CD4-positive, CD25-positive, alpha-beta regulatory T cell (primary cell): ENCODE measurements around the gene TRHDE. TPM values are rescaled to one million over a fixed set of nuclear protein-coding genes. Genes with fewer than 3 reads are reported as not detected.

Experiments used
- ATAC-seq, 2 donors: fragments of 150-1000 bp; cut with Tn5 transposase; one replicate each; pipeline ENCODE4 v1.10.0; 2021; ENCODE audit warnings: low read depth in 2 of 2, moderate number of reproducible peaks in 2 of 2, moderate library complexity in 1 of 2
- DNase-seq, 3 donors: peaks; one replicate each; pipeline versions ENCODE4 v3.0.0 to v3.0.0-alpha.2; 2012 to 2022; ENCODE audit warnings: mixed read lengths in 1 of 3
- H3K27ac ChIP-seq: one replicate; pipeline ENCODE4 v1.7.0; 2013; ENCODE audit warnings: mild to moderate bottlenecking, low read length; ENCODE audit not compliant: insufficient read depth, poor library complexity, severe bottlenecking
- H3K27me3 ChIP-seq: one replicate; pipeline ENCODE4 v1.7.0; 2013; ENCODE audit warnings: low read length; ENCODE audit not compliant: control insufficient read depth, insufficient read depth
- H3K36me3 ChIP-seq: one replicate; pipeline ENCODE4 v1.7.0; 2013; ENCODE audit warnings: mild to moderate bottlenecking, low read length, moderate library complexity; ENCODE audit not compliant: control insufficient read depth, insufficient read depth
- H3K4me1 ChIP-seq: 2 replicates; pipeline ENCODE4 v1.7.0; 2013; ENCODE audit warnings: mild to moderate bottlenecking, low read length; ENCODE audit not compliant: insufficient read depth, control insufficient read depth, poor library complexity, severe bottlenecking
- H3K4me3 ChIP-seq: one replicate; pipeline ENCODE4 v1.7.0; 2013; ENCODE audit warnings: low read depth, mild to moderate bottlenecking, low read length, moderate library complexity
- H3K9me3 ChIP-seq, 2 experiments: 1 replicate in 1 of 2; 2 replicates in 1 of 2; pipeline ENCODE4 v1.7.0; 2013; ENCODE audit warnings: low read length in 2 of 2, mild to moderate bottlenecking in 1 of 2, moderate library complexity in 1 of 2; ENCODE audit not compliant: control insufficient read depth in 2 of 2
- H3K27ac Mint-ChIP-seq, 3 donors: one replicate each; pipeline ENCODE4 v1.8.0; 2020 to 2022; ENCODE audit warnings: mild to moderate bottlenecking in 3 of 3, mixed read lengths in 3 of 3, moderate library complexity in 2 of 3
- H3K27me3 Mint-ChIP-seq: one replicate; pipeline ENCODE4 v1.8.0; 2022; ENCODE audit warnings: mild to moderate bottlenecking, mixed read lengths
- H3K36me3 Mint-ChIP-seq: one replicate; pipeline ENCODE4 v1.8.0; 2020; ENCODE audit warnings: mixed read lengths
- H3K4me1 Mint-ChIP-seq, 4 donors: one replicate each; pipeline ENCODE4 v1.8.0; 2020 to 2022; ENCODE audit warnings: mixed read lengths in 4 of 4, mild to moderate bottlenecking in 1 of 4
- H3K4me3 Mint-ChIP-seq, 4 donors: one replicate each; pipeline ENCODE4 v1.8.0; 2020 to 2022; ENCODE audit warnings: mild to moderate bottlenecking in 4 of 4, mixed read lengths in 4 of 4, moderate library complexity in 3 of 4
- H3K9me3 Mint-ChIP-seq, 7 donors: one replicate each; pipeline ENCODE4 v1.8.0; 2020 to 2022; ENCODE audit warnings: mixed read lengths in 7 of 7, mild to moderate bottlenecking in 3 of 7, moderate library complexity in 2 of 7
- polyA plus RNA-seq, 4 donors: library from polyadenylated mRNA; unstranded; fragments of 300-500 nt; fragmentation: Illumina TruSeq; gene quantifications; one replicate each; pipeline ENCODE4 v1.2.3, GENCODE V29; 2021
- total RNA-seq: library from RNA; stranded (reverse); gene quantifications from one replicate; pipeline ENCODE4 v1.2.3, GENCODE V29; 2022

TRHDE gene
- total and polyA plus RNA-seq, 5 donors from 2014 or later, result not detected

- H3K36me3 Mint-ChIP-seq, result no peaks in the 10 kb centered on the region
Observed at GRCh38 chr12:72288436-72288835, 16.3 kb downstream of the TRHDE start.

GRCh38 chr12:72288911-72289310 is 16.7 kb downstream of the TRHDE start:
- no peak overlapping the region for H3K4me3 Mint-ChIP-seq
- Histone ChIP-seq H3K36me3 (no peaks in the 10 kb centered on the region), H3K4me3 (no peak overlapping the region), H3K27me3 (no peaks in the 10 kb centered on the region), H3K4me1 (no peaks in the 10 kb centered on the region), H3K27ac (no peak overlapping the region), H3K9me3 (no peaks in the 10 kb centered on the region)
- no peaks in the 10 kb centered on the region for H3K4me1 Mint-ChIP-seq
- no peaks in the 10 kb centered on the region for H3K36me3 Mint-ChIP-seq
- H3K27ac Mint-ChIP-seq, result no peak overlapping the region
- ATAC-seq (no peak), DNase-seq (no peak)
- H3K27me3 Mint-ChIP-seq, result no peaks in the 10 kb centered on the region
- peaks cover 0 to 6% (median 2%) of the 10 kb centered on the region in 7 donors for H3K9me3 Mint-ChIP-seq

More at GRCh38 chr12:72288436-72288835, 16.3 kb downstream of the TRHDE start:
- H3K4me1 Mint-ChIP-seq, result no peaks in the 10 kb centered on the region
- no peaks in the 10 kb centered on the region for H3K27me3 Mint-ChIP-seq
- DNase-seq (no peak), ATAC-seq (no peak)
- H3K27ac ChIP-seq, result no peak overlapping the region
- H3K27ac Mint-ChIP-seq, result no peak overlapping the region
- H3K36me3 ChIP-seq, result no peaks in the 10 kb centered on the region
- H3K4me3 Mint-ChIP-seq, result no peak overlapping the region
- no peaks in the 10 kb centered on the region for H3K9me3 ChIP-seq
- H3K4me3 ChIP-seq, result no peak overlapping the region
- H3K4me1 ChIP-seq, result no peaks in the 10 kb centered on the region
- no peaks in the 10 kb centered on the region for H3K27me3 ChIP-seq
- peaks cover 0 to 6% (median 2%) of the 10 kb centered on the region in 7 donors for H3K9me3 Mint-ChIP-seq

DNA sequence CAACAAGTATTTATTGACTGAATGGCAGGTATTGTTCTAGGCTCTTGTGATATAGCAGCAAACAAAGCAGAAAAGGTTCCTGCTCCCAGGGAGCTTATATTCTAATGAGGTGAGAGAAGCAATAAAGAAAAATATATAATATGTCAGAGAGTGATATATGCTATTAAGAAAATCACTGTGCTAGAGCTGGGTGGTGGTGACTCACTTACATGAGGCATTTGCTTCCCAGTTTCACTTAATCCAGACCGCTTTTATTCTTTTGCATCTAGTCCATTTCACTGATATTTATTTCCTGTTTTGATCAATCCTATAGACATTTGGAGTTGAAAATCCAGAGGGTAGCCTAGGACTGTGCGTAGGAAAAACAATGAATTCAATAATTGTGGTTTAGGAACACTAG is 17.5 kb downstream of the TRHDE start:
- H3K27ac Mint-ChIP-seq, result peak overlapping the region in 1 of 3 donors; percentile 76

DNA sequence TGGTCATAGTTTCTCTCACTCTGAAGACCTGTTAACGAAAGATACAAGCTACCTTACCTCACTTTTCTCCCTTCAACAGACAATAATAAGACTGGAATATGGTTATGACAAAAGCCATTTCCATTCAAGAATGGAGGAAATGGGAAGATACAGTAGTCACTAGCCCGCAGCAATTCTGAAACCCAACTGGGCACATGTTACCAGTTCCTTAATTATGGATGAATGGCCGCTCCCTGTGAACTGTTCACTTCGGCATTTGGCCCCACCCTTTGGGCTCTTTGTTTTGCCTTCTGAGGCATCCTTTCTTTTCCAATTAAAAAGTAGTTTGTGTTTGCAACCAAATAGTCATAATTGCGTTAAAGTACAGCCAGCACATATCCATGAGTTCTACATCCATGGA is 19.0 kb downstream of the TRHDE start:
- Mint-ChIP-seq H3K27me3 (no peaks in the 10 kb centered on the region), H3K27ac (no peak overlapping the region), H3K4me3 (no peak overlapping the region), H3K9me3 (peaks cover 0 to 7% (median 4%) of the 10 kb centered on the region in 7 donors), H3K4me1 (no peaks in the 10 kb centered on the region), H3K36me3 (no peaks in the 10 kb centered on the region)
- H3K27ac ChIP-seq, result no peak overlapping the region
- H3K9me3 ChIP-seq, result no peaks in the 10 kb centered on the region
- H3K36me3 ChIP-seq, result no peaks in the 10 kb centered on the region
- no peaks in the 10 kb centered on the region for H3K27me3 ChIP-seq
- no peak overlapping the region for H3K4me3 ChIP-seq
- DNase-seq, result no peak
- H3K4me1 ChIP-seq, result no peaks in the 10 kb centered on the region
- no peak for ATAC-seq

More for the DNA sequence above, 17.5 kb downstream of the TRHDE start:
- Histone ChIP-seq H3K4me3 (no peak overlapping the region), H3K27me3 (no peaks in the 10 kb centered on the region), H3K27ac (no peak overlapping the region), H3K36me3 (no peaks in the 10 kb centered on the region), H3K4me1 (no peaks in the 10 kb centered on the region), H3K9me3 (no peaks in the 10 kb centered on the region)
- Mint-ChIP-seq H3K27me3 (no peaks in the 10 kb centered on the region), H3K4me1 (no peaks in the 10 kb centered on the region), H3K36me3 (no peaks in the 10 kb centered on the region), H3K9me3 (peaks cover 0 to 6% (median 4%) of the 10 kb centered on the region in 7 donors), H3K4me3 (no peak overlapping the region)
- DNase-seq, result no peak
- no peak for ATAC-seq

DNA sequence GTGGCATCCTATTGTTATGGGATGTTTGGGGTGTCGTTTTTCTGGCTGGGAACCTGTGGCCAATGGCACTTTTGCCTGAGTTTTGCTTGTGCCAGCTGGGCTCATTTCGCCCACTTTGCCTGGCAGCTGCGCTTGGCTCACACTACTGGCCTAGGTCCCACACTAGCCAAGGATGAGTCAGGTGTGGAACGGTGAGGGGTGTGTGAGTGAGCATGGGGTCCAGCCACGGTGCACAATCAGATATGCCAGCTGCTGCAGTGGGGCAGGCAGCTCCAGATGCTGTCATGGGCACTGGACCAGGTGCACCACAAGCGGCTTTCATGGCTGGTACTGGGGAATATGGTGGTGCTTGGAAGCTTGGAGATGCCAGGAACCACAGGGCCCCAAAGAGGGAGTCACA is 21.5 kb downstream of the TRHDE start:
- Histone ChIP-seq H3K4me3 (no peak overlapping the region), H3K4me1 (no peaks in the 10 kb centered on the region), H3K27me3 (no peaks in the 10 kb centered on the region), H3K27ac (no peak overlapping the region), H3K9me3 (no peaks in the 10 kb centered on the region), H3K36me3 (no peaks in the 10 kb centered on the region)
- Mint-ChIP-seq H3K4me3 (no peak overlapping the region), H3K36me3 (no peaks in the 10 kb centered on the region), H3K27ac (no peak overlapping the region), H3K4me1 (no peaks in the 10 kb centered on the region), H3K27me3 (no peaks in the 10 kb centered on the region), H3K9me3 (peaks cover 0 to 7% (median 4%) of the 10 kb centered on the region in 7 donors)
- no peak for ATAC-seq
- no peak for DNase-seq

GRCh38 chr12:72295101-72295500 is 22.9 kb downstream of the TRHDE start:
- H3K4me1 Mint-ChIP-seq, result no peaks in the 10 kb centered on the region
- H3K36me3 Mint-ChIP-seq, result no peaks in the 10 kb centered on the region
- peaks cover 0 to 7% (median 1%) of the 10 kb centered on the region in 7 donors for H3K9me3 Mint-ChIP-seq
- H3K27me3 ChIP-seq, result no peaks in the 10 kb centered on the region
- no peaks in the 10 kb centered on the region for H3K27me3 Mint-ChIP-seq
- no peak overlapping the region for H3K4me3 ChIP-seq
- DNase-seq, result no peak
- H3K4me1 ChIP-seq, result no peaks in the 10 kb centered on the region
- no peak for ATAC-seq
- H3K36me3 ChIP-seq, result no peaks in the 10 kb centered on the region
- H3K4me3 Mint-ChIP-seq, result no peak overlapping the region
- no peak overlapping the region for H3K27ac Mint-ChIP-seq
- H3K27ac ChIP-seq, result no peak overlapping the region
- no peaks in the 10 kb centered on the region for H3K9me3 ChIP-seq

DNA sequence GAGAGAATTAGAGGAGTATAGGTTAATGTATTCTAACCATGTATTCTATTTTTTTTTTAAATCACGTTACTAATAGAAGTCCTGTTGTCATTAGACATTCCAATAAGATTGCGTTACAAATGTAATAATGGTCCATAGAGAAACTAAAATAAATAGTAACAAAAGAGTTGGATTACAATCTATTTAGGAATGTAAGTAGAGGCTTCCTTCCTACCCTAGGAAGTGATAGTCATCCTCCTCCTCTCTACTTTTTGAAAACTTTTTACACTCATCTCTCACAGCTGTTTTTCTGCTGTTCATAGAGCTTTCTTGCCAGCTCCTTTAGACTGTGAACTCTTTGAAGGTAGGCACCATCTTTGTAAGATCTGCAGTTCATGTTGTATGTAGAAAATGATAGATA is 23.6 kb downstream of the TRHDE start:
- Histone ChIP-seq H3K27me3 (no peaks in the 10 kb centered on the region), H3K4me3 (no peak overlapping the region), H3K36me3 (no peaks in the 10 kb centered on the region), H3K4me1 (no peaks in the 10 kb centered on the region), H3K27ac (no peak overlapping the region), H3K9me3 (no peaks in the 10 kb centered on the region)
- Mint-ChIP-seq H3K27me3 (no peaks in the 10 kb centered on the region), H3K9me3 (peaks cover 0 to 7% (median 1%) of the 10 kb centered on the region in 7 donors), H3K4me3 (no peak overlapping the region), H3K36me3 (no peaks in the 10 kb centered on the region), H3K27ac (no peak overlapping the region), H3K4me1 (no peaks in the 10 kb centered on the region)
- no peak for ATAC-seq
- DNase-seq, result no peak

- Histone ChIP-seq H3K27ac (no peak overlapping the region), H3K36me3 (no peaks in the 10 kb centered on the region), H3K4me3 (no peak overlapping the region), H3K27me3 (no peaks in the 10 kb centered on the region), H3K4me1 (no peaks in the 10 kb centered on the region), H3K9me3 (no peaks in the 10 kb centered on the region)
- H3K4me3 Mint-ChIP-seq, result no peak overlapping the region
- ATAC-seq (no peak), DNase-seq (no peak)
- H3K27ac Mint-ChIP-seq, result no peak overlapping the region
- peaks cover 0 to 7% (median 1%) of the 10 kb centered on the region in 7 donors for H3K9me3 Mint-ChIP-seq
- H3K27me3 Mint-ChIP-seq, result no peaks in the 10 kb centered on the region
- H3K4me1 Mint-ChIP-seq, result no peaks in the 10 kb centered on the region
- H3K36me3 Mint-ChIP-seq, result no peaks in the 10 kb centered on the region
Observed at GRCh38 chr12:72296389-72296788, 24.2 kb downstream of the TRHDE start.
